Epithelial cell of esophagus (primary cell): Measurements from ENCODE around the gene VSIG10L2.

ENCODE experiments used
- DNase-seq: peaks from one replicate; pipeline ENCODE4 v3.0.0; 2010; ENCODE audit warnings: low read depth
- H3K4me3 ChIP-seq: 2 replicates; pipeline ENCODE4 v1.5.1; 2011; ENCODE audit warnings: mild to moderate bottlenecking, low read length, control low read depth
- CTCF ChIP-seq: IDR thresholded peaks from 2 replicates; pipeline ENCODE4 v1.5.1; 2011; ENCODE audit warnings: low read depth, mild to moderate bottlenecking, low read length, control low read depth, inconsistent platforms; ENCODE audit not compliant: insufficient read depth; ENCODE audit errors: missing control alignments

Gene VSIG10L2

GRCh38 chr11:125947419-125948277 is 1.8 kb downstream of the VSIG10L2 start:
- no peak overlapping the region for H3K4me3 ChIP-seq
- DNase-seq: no peak
- TF ChIP-seq CTCF: no peak

GRCh38 chr11:125948278-125949051 is 2.6 kb downstream of the VSIG10L2 start:
- no peak for DNase-seq
- no peak overlapping the region for H3K4me3 ChIP-seq
- TF ChIP-seq CTCF: no peak

GRCh38 chr11:125949271-125950177 is 3.7 kb downstream of the VSIG10L2 start:
- no peak overlapping the region for H3K4me3 ChIP-seq
- TF ChIP-seq CTCF: no peak
- no peak for DNase-seq

- DNase-seq: no peak
- TF ChIP-seq CTCF: no peak
- H3K4me3 ChIP-seq: no peak overlapping the region
Observed at GRCh38 chr11:125950178-125950490, 4.3 kb downstream of the VSIG10L2 start.

GRCh38 chr11:125950696-125951651 is 5.1 kb downstream of the VSIG10L2 start:
- H3K4me3 ChIP-seq: no peak overlapping the region
- no peak for DNase-seq
- no peak for TF ChIP-seq CTCF

GRCh38 chr11:125951731-125952130 is 5.9 kb downstream of the VSIG10L2 start:
- no peak overlapping the region for H3K4me3 ChIP-seq
- DNase-seq: no peak
- TF ChIP-seq CTCF: no peak
